Measurements from ENCODE around the gene ANKRD12.

Gene ANKRD12

GRCh38 chr18:9106800-9107584, 29.6 kb upstream of the ANKRD12 start:
- TF ChIP-seq CTCF (conservative IDR thresholded peaks at IDR 0.05; ENCODE audit: control insufficient read depth, insufficient read depth, low read depth, low read length) = no peak
- H3K4me3 ChIP-seq (ENCODE audit: control insufficient read depth, low read depth, low read length) = no peak overlapping the region
- DNase-seq (ENCODE audit: low read depth) = no peak

- TF ChIP-seq CTCF (conservative IDR thresholded peaks at IDR 0.05; ENCODE audit: control insufficient read depth, insufficient read depth, low read depth, low read length) = no peak
- H3K4me3 ChIP-seq (ENCODE audit: control insufficient read depth, low read depth, low read length) = no peak overlapping the region
- no peak for DNase-seq (ENCODE audit: low read depth)
Measured at GRCh38 chr18:9108911-9109310, 27.7 kb upstream of the ANKRD12 start.

GRCh38 chr18:9109523-9109922, 27.1 kb upstream of the ANKRD12 start:
- no peak for TF ChIP-seq CTCF (conservative IDR thresholded peaks at IDR 0.05; ENCODE audit: control insufficient read depth, insufficient read depth, low read depth, low read length)
- peak; percentile 68 for DNase-seq (ENCODE audit: low read depth)
- no peak overlapping the region for H3K4me3 ChIP-seq (ENCODE audit: control insufficient read depth, low read depth, low read length)

- DNase-seq (ENCODE audit: low read depth) = no peak
- no peak overlapping the region for H3K4me3 ChIP-seq (ENCODE audit: control insufficient read depth, low read depth, low read length)
- TF ChIP-seq CTCF (conservative IDR thresholded peaks at IDR 0.05; ENCODE audit: control insufficient read depth, insufficient read depth, low read depth, low read length) = no peak
Measured at GRCh38 chr18:9113468-9114149, 23.0 kb upstream of the ANKRD12 start.

- no peak for DNase-seq (ENCODE audit: low read depth)
- no peak for TF ChIP-seq CTCF (conservative IDR thresholded peaks at IDR 0.05; ENCODE audit: control insufficient read depth, insufficient read depth, low read depth, low read length)
- H3K4me3 ChIP-seq (ENCODE audit: control insufficient read depth, low read depth, low read length) = no peak overlapping the region
Measured at GRCh38 chr18:9115984-9116383, 20.6 kb upstream of the ANKRD12 start.

GRCh38 chr18:9117980-9118841, 18.4 kb upstream of the ANKRD12 start:
- TF ChIP-seq CTCF (conservative IDR thresholded peaks at IDR 0.05; ENCODE audit: control insufficient read depth, insufficient read depth, low read depth, low read length) = no peak
- DNase-seq (ENCODE audit: low read depth) = no peak
- no peak overlapping the region for H3K4me3 ChIP-seq (ENCODE audit: control insufficient read depth, low read depth, low read length)

Data from fibroblast of mammary gland (primary cell).